ENCODE measurements around the gene TMEM151B. TPM values are rescaled to one million over a fixed set of nuclear protein-coding genes. Genes with fewer than 3 reads are reported as not detected.
A peak's percentile ranks its signal among the peaks of the same experiment; 100 is the strongest.

TMEM151B gene
- total and polyA plus RNA-seq, 2 of the 13 experiments (the other 11 are each of a cell fraction or from before 2014, with no cell fraction given) = not detected

- no peak for DNase-seq (ENCODE audit: low spot score)
- WGBS (ENCODE audit: low lambda C conversion rate) = 36% methylated on average over 22 of the region's 23 CpGs
- no peak overlapping the region for H2AFZ ChIP-seq (ENCODE audit: low read length)
Measured at GRCh38 chr6:44272999-44273566, 2.8 kb downstream of the TMEM151B start.

More at GRCh38 chr6:44272999-44273566, 2.8 kb downstream of the TMEM151B start:
- Histone ChIP-seq H3K36me3 (replicated peaks in 1 of 2; ENCODE audit: control insufficient read depth in 1 of 2, insufficient read depth in 2 of 2, low read length in 2 of 2) (no peaks in the 10 kb centered on the region), H3K4me1 (ENCODE audit: insufficient read depth, low read length) (peaks cover 40% of the 10 kb centered on the region), H3K27ac (ENCODE audit: extremely low read length, insufficient read depth, low read length) (no peak overlapping the region), H3K4me3 (replicated peaks in 1 of 3; ENCODE audit: insufficient read depth in 1 of 3, low read depth in 2 of 3, low read length in 3 of 3) (no peak overlapping the region), H3K27me3 (ENCODE audit: control insufficient read depth in 1 of 2, insufficient read depth in 2 of 2, low read length in 2 of 2) (peaks cover 35 to 89% of the 10 kb centered on the region in 2 experiments), H4K20me1 (ENCODE audit: insufficient read depth, low read length) (peaks cover 3% of the 10 kb centered on the region; the same call in 1 of the 2 replicates), H3K9me3 (ENCODE audit: low read length) (no peaks in the 10 kb centered on the region), H3K79me2 (ENCODE audit: insufficient read depth, low read length) (no peaks in the 10 kb centered on the region), H3K9ac (ENCODE audit: insufficient read depth, low read depth, low read length) (no peak overlapping the region), H3K4me2 (ENCODE audit: low read depth, low read length) (no peak overlapping the region)
- ATAC-seq (no peak), FAIRE-seq (no peak)
- TF ChIP-seq ZNF768 (CRISPR knock-in tag; IDR thresholded peaks at IDR 0.05) (peak; percentile 26; the same call in 1 of the 2 replicates), PHF5A (CRISPR knock-in tag; IDR thresholded peaks at IDR 0.05; ENCODE audit: low read depth, unreplicated experiment) (no peak), ZNF687 (CRISPR knock-in tag; IDR thresholded peaks at IDR 0.05) (peak; percentile 16; the same call in 1 of the 2 replicates), CREB1 (IDR thresholded peaks at IDR 0.05) (peak; percentile 79), CREB1 (CRISPR knock-in tag; IDR thresholded peaks at IDR 0.05) (no peak)
- in situ Hi-C loops (cut with HindIII; ENCODE audit: extremely low pct_ligation_motif_present, low pct_unique_long_range_greater_than_20kb) (loop anchor here (5.0 kb wide), 1 partner anchor 64 kb away; no protein-coding TSS in a partner anchor), intact Hi-C loops (cut with micrococcal nuclease; ENCODE audit: unreplicated experiment) (no loop called here)
- ChIA-PET CTCF (ENCODE audit: low intra/inter-chr PET ratio, low total read pairs) (no interaction called here), POLR2A (no interaction called here)
- no TSS peak for BruUV-seq (replicated peaks)

All from HepG2 (cell line).